Loucy (cell line): ENCODE data around the gene ATP6V0E2.
"Not testable (repeated sequence)": the region's sequence is repeated elsewhere in the genome, so short reads cannot be mapped to it uniquely, and the experiment has no call there.

Experiments used
- H2AFZ ChIP-seq: fragments of 200-600 bp; sonication (generic); 2 replicates; pipeline ENCODE4 v1.6.0; 2016; ENCODE audit warnings: antibody characterized with exemption, mild to moderate bottlenecking, low read length, moderate library complexity
- H3F3A ChIP-seq: fragments of 200-600 bp; 2 replicates; pipeline ENCODE4 v1.6.0; 2016; ENCODE audit warnings: antibody characterized with exemption, low read depth, mild to moderate bottlenecking
- H3K27me3 ChIP-seq: fragments of 200-600 bp; sonication (generic); 2 replicates; pipeline ENCODE4 v1.6.1; 2014; ENCODE audit warnings: low read length, mild to moderate bottlenecking; ENCODE audit not compliant: insufficient read depth, poor library complexity, severe bottlenecking
- H3K36me3 ChIP-seq: fragments of 200-600 bp; sonication (generic); 2 replicates; pipeline ENCODE4 v1.6.1; 2016; ENCODE audit warnings: low read length; ENCODE audit not compliant: insufficient read depth
- H3K4me1 ChIP-seq: fragments of 200-600 bp; sonication (generic); 2 replicates; pipeline ENCODE4 v1.5.1; 2014; ENCODE audit warnings: low read length, mild to moderate bottlenecking; ENCODE audit not compliant: insufficient read depth, poor library complexity, severe bottlenecking
- H3K4me2 ChIP-seq: fragments of 200-600 bp; sonication (generic); 2 replicates; pipeline ENCODE4 v1.6.0; 2014; ENCODE audit warnings: antibody characterized with exemption, low read length, low read depth, mild to moderate bottlenecking; ENCODE audit not compliant: poor library complexity, severe bottlenecking
- H3K4me3 ChIP-seq: fragments of 200-600 bp; sonication (generic); 2 replicates; pipeline ENCODE4 v1.5.1; 2014; ENCODE audit warnings: low read length, mild to moderate bottlenecking, mixed read lengths; ENCODE audit not compliant: poor library complexity, severe bottlenecking
- H3K79me2 ChIP-seq: fragments of 200-600 bp; sonication (generic); 2 replicates; pipeline ENCODE4 v1.6.1; 2014; ENCODE audit warnings: low read length; ENCODE audit not compliant: insufficient read depth
- H3K9ac ChIP-seq: fragments of 200-600 bp; sonication (generic); 2 replicates; pipeline ENCODE4 v1.6.0; 2014; ENCODE audit warnings: mild to moderate bottlenecking, low read depth, low read length, moderate library complexity; ENCODE audit not compliant: poor library complexity, severe bottlenecking
- H3K9me2 ChIP-seq: fragments of 200-600 bp; sonication (generic); replicated peaks from 2 replicates; pipeline ENCODE4 v1.6.1; 2016; ENCODE audit warnings: low read depth, low read length, mixed read lengths
- H3K9me3 ChIP-seq: fragments of 200-600 bp; sonication (generic); 2 replicates; pipeline ENCODE4 v1.6.1; 2014; ENCODE audit warnings: mild to moderate bottlenecking, antibody characterized with exemption, low read length, low read depth; ENCODE audit not compliant: insufficient read depth
- H4K20me1 ChIP-seq: fragments of 200-600 bp; sonication (generic); 2 replicates; pipeline ENCODE4 v1.6.0; 2014; ENCODE audit warnings: antibody characterized with exemption, low read length, mild to moderate bottlenecking; ENCODE audit not compliant: insufficient read depth, poor library complexity, severe bottlenecking
- CTCF ChIP-seq: fragments of 200-600 bp; sonication (generic); conservative IDR thresholded peaks from 2 replicates; pipeline ENCODE4 v1.5.1; 2014; ENCODE audit warnings: mild to moderate bottlenecking, antibody characterized with exemption, low read length
- EZH2phosphoT487 ChIP-seq: fragments of 200-600 bp; IDR thresholded peaks from 2 replicates; pipeline ENCODE4 v1.6.1; 2018; ENCODE audit warnings: antibody characterized with exemption, mild to moderate bottlenecking, moderate library complexity, borderline replicate concordance

Gene ATP6V0E2

GRCh38 chr7:149887311-149887710, 13.5 kb downstream of the ATP6V0E2 start:
- no peaks in the 10 kb centered on the region for H3K9me2 ChIP-seq
- H3K9me3 ChIP-seq = no peaks in the 10 kb centered on the region
- no peaks in the 10 kb centered on the region for H3K36me3 ChIP-seq
- no peaks in the 10 kb centered on the region for H4K20me1 ChIP-seq
- no peak for TF ChIP-seq EZH2phosphoT487
- TF ChIP-seq CTCF = no peak
- no peak overlapping the region for H2AFZ ChIP-seq
- H3K9ac ChIP-seq = no peak overlapping the region
- no peaks in the 10 kb centered on the region for H3F3A ChIP-seq
- no peaks in the 10 kb centered on the region for H3K79me2 ChIP-seq
- no peak overlapping the region for H3K4me2 ChIP-seq
- no peaks in the 10 kb centered on the region for H3K27me3 ChIP-seq
- H3K4me3 ChIP-seq = no peak overlapping the region
- H3K4me1 ChIP-seq = peaks cover 4% of the 10 kb centered on the region

DNA sequence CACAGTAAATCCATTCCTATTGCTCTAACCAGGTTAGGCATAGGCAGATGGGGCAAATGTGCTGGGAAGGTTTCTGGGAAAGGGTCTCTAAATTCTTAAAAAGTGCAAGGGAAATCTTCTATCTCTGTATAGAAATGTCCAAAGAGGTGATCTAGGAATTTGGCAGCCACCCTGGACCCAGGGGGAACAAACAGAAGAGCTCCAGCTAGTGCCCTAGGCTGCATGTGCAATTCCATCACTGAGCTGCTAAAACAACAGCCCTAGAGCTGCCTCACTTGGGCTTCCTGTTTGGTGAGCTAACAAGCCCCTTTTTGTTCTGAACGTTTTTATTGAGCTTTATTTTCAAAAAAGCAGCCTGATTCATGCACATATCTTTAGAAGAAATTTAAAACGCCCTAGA, 16.9 kb downstream of the ATP6V0E2 start:
- not testable (repeated sequence) for H3F3A ChIP-seq, H4K20me1 ChIP-seq, H3K9me3 ChIP-seq, H3K4me1 ChIP-seq, H2AFZ ChIP-seq, H3K4me2 ChIP-seq, H3K9me2 ChIP-seq, H3K9ac ChIP-seq, H3K4me3 ChIP-seq, H3K27me3 ChIP-seq, H3K79me2 ChIP-seq, H3K36me3 ChIP-seq

GRCh38 chr7:149894957-149895356, 21.2 kb downstream of the ATP6V0E2 start:
- H3K9me2 ChIP-seq, H4K20me1 ChIP-seq, H2AFZ ChIP-seq, H3K4me3 ChIP-seq, H3F3A ChIP-seq, H3K4me2 ChIP-seq, H3K4me1 ChIP-seq, H3K36me3 ChIP-seq, H3K79me2 ChIP-seq, H3K27me3 ChIP-seq, H3K9me3 ChIP-seq, H3K9ac ChIP-seq: not testable (repeated sequence)

GRCh38 chr7:149907776-149908376, 34.1 kb downstream of the ATP6V0E2 start:
- not testable (repeated sequence) for H3K36me3 ChIP-seq, H3K4me3 ChIP-seq, H3K79me2 ChIP-seq, H2AFZ ChIP-seq, H3K4me2 ChIP-seq, H3K9ac ChIP-seq, H4K20me1 ChIP-seq, H3K4me1 ChIP-seq, H3K27me3 ChIP-seq, H3K9me2 ChIP-seq, H3F3A ChIP-seq, H3K9me3 ChIP-seq

DNA sequence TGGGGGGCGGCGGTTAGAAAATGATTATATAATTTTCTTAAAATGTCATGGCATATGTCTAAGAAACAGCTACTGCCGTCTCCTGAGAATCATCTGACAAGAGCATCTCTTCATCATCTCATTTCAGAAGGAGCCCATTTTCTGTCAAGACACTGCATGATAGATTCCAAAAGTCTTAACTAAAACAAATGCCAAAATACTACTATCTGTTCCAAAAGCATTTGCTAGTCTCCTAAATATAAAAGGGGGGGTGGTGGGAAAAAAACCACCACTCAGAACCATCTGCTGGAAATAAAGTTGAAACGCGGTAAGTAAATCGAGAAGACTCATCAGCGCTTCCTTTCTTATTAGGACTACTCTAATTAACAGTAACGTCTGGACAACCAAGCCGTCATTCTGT, 36.5 kb downstream of the ATP6V0E2 start:
- not testable (repeated sequence) for H3K27me3 ChIP-seq, H2AFZ ChIP-seq, H4K20me1 ChIP-seq, H3K36me3 ChIP-seq, H3K9me3 ChIP-seq, H3K9ac ChIP-seq, H3K4me1 ChIP-seq, H3K4me2 ChIP-seq, H3K9me2 ChIP-seq, H3K4me3 ChIP-seq, H3F3A ChIP-seq, H3K79me2 ChIP-seq

DNA sequence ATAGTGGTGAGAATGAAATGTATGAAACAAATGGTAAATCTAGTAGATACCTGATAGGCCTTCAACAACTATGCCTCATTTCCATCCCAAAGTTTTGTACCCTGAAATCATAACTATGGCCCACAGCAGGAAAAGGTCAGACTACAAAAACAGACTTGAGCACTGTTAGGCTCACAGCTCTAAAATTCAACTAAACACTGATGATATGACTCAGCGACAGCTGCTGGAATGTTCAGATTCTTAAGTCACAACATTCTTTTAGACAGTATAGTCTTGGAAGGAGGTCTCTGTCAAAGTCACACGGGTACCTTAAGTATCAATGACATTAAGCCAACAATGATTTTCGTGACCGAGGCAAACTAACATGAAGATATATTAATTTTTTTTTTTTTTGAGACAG, 38.4 kb downstream of the ATP6V0E2 start:
- not testable (repeated sequence) for H2AFZ ChIP-seq

GRCh38 chr7:149926414-149926813, 52.6 kb downstream of the ATP6V0E2 start:
- H3K9me2 ChIP-seq, H3K9ac ChIP-seq, H2AFZ ChIP-seq, H3K36me3 ChIP-seq, H3K79me2 ChIP-seq, H4K20me1 ChIP-seq, H3F3A ChIP-seq, H3K4me2 ChIP-seq, H3K9me3 ChIP-seq, H3K4me1 ChIP-seq, H3K4me3 ChIP-seq, H3K27me3 ChIP-seq: not testable (repeated sequence)

More for the DNA sequence above, 38.4 kb downstream of the ATP6V0E2 start:
- not testable (repeated sequence) for H3K9me2 ChIP-seq, H3K9me3 ChIP-seq, H4K20me1 ChIP-seq, H3K79me2 ChIP-seq, H3K4me1 ChIP-seq, H3F3A ChIP-seq, H3K27me3 ChIP-seq, H3K36me3 ChIP-seq, H3K4me2 ChIP-seq, H3K9ac ChIP-seq, H3K4me3 ChIP-seq
